Cardiac fibroblast (primary cell): ENCODE data around the gene TCF3.

Experiments used
- DNase-seq, 2 donors: peaks; one replicate each; pipeline versions ENCODE4 v3.0.0 to v3.0.0-alpha.2; 2010; ENCODE audit warnings: low read depth in 2 of 2
- H3K4me3 ChIP-seq, 2 donors: replicated peaks in 1 of 2; 1 replicate in 1 of 2; 2 replicates in 1 of 2; pipeline ENCODE4 v1.5.1; 2011; ENCODE audit warnings: low read depth in 2 of 2, low read length in 2 of 2, mild to moderate bottlenecking in 2 of 2, moderate library complexity in 1 of 2
- CTCF ChIP-seq: IDR thresholded peaks from one replicate; pipeline ENCODE4 v1.5.1; 2011; ENCODE audit warnings: low read depth, mild to moderate bottlenecking, low read length, inconsistent platforms

The TCF3 gene

DNA sequence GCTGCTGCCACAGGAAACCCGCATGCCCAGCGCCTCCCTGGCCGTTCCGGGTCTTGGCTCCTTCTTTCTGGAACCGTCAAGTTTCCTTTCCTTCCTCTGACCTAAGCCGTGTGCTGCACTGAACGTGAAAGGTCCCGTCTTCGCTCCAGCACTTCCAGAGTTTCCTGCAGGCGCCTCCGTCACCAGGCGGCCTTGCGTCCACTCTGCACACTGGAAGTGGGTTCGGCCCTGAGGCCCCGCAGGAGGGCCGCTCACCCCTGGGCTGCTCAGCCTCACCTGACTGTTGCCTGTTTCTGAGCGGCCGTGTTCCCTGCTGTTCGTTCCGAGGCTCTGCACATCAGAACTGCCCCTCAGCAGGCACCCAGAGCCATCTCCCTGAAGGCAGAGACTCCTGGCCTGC is 72.0 kb downstream of the TCF3 start:
- no peak overlapping the region for H3K4me3 ChIP-seq
- DNase-seq: no peak
- no peak for TF ChIP-seq CTCF

- no peak for TF ChIP-seq CTCF
- H3K4me3 ChIP-seq: no peak overlapping the region
- DNase-seq: no peak
Measured at GRCh38 chr19:1579222-1579621, 73.2 kb downstream of the TCF3 start.

GRCh38 chr19:1577929-1578618 is 74.3 kb downstream of the TCF3 start:
- no peak for TF ChIP-seq CTCF
- H3K4me3 ChIP-seq: no peak overlapping the region
- DNase-seq: no peak

GRCh38 chr19:1577090-1577928 is 75.1 kb downstream of the TCF3 start:
- no peak for DNase-seq
- H3K4me3 ChIP-seq: no peak overlapping the region
- TF ChIP-seq CTCF: no peak

DNA sequence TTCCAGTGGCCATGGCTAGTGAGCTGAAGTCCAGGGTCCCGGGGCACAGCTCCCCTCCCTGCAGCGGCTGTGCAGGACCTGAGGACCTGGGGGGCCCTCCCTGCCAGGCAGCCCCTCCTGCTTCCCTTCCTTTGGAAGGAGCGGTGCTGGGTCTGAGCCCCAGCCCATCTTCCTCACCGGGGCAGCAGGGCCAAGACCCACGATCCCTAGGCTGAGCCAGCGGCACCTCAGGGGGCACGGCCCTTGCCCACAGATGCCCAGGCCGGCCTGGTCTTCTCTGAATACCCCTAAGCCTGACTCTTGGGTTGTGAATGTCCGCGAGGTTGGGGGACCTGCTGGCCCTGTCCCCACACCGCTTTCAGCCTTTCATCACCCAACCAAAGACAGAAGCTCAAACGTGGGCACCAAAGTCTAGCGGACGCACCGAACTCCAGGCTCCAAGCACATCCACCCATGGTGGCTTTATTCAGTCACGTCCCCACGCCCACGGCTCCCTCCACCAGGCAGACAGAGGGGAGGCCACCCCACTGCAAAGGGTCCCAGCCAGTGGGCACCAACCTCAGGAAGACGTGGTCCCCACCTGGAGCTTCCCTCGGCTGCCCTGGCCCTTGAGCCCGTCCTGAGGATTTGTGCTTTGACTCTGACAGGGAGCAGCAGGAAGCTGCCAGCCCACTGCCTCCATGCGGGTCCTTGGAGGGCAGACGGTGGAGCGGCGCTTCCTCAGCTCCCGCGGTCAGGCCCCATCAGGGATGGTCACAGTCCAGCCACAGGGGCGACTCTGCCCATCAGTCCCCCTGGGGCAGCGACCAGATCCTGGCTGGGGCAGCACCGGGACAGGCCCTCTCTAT is 75.9 kb downstream of the TCF3 start:
- TF ChIP-seq CTCF: no peak

GRCh38 chr19:1575323-1576241 is 76.8 kb downstream of the TCF3 start:
- DNase-seq: no peak
- no peak overlapping the region for H3K4me3 ChIP-seq
- TF ChIP-seq CTCF: no peak

More for the DNA sequence above, 75.9 kb downstream of the TCF3 start:
- no peak for DNase-seq
- H3K4me3 ChIP-seq: no peak overlapping the region
